Hepatocyte (in vitro differentiated cells): Measurements from ENCODE around the gene PDGFD. TPM values are rescaled to one million over a fixed set of nuclear protein-coding genes. Genes with fewer than 3 reads are reported as not detected.
A peak's percentile ranks its signal among the peaks of the same experiment; 100 is the strongest.

Experiments
- DNase-seq: peaks from one replicate; pipeline ENCODE4 v3.0.0-alpha.2; 2016; ENCODE audit warnings: low spot score
- H2AFZ ChIP-seq: fragments of 200-600 bp; sonication (generic); 2 replicates; pipeline ENCODE4 v1.6.0; 2016; ENCODE audit warnings: antibody characterized with exemption, mild to moderate bottlenecking
- H3K27ac ChIP-seq: fragments of 200-600 bp; sonication (generic); 2 replicates; pipeline ENCODE4 v1.5.1; 2016; ENCODE audit warnings: mild to moderate bottlenecking
- H3K27me3 ChIP-seq: fragments of 200-600 bp; sonication (generic); 2 replicates; pipeline ENCODE4 v1.6.1; 2016
- H3K36me3 ChIP-seq: fragments of 200-600 bp; sonication (generic); replicated peaks from 2 replicates; pipeline ENCODE4 v1.5.1; 2016; ENCODE audit warnings: low read depth; ENCODE audit not compliant: insufficient read depth
- H3K4me1 ChIP-seq: fragments of 200-600 bp; sonication (generic); 2 replicates; pipeline ENCODE4 v1.5.1; 2016; ENCODE audit warnings: mild to moderate bottlenecking, moderate library complexity; ENCODE audit not compliant: insufficient read depth
- H3K4me2 ChIP-seq: fragments of 200-600 bp; sonication (generic); 2 replicates; pipeline ENCODE4 v1.6.0; 2016
- H3K4me3 ChIP-seq: fragments of 200-600 bp; sonication (generic); 2 replicates; pipeline ENCODE4 v1.5.1; 2016; ENCODE audit warnings: mild to moderate bottlenecking
- H3K79me2 ChIP-seq: fragments of 200-600 bp; sonication (generic); 2 replicates; pipeline ENCODE4 v1.6.0; 2017; ENCODE audit warnings: mild to moderate bottlenecking
- H3K9me2 ChIP-seq: fragments of 200-600 bp; sonication (generic); replicated peaks from 2 replicates; pipeline ENCODE4 v1.6.0; 2017; ENCODE audit warnings: mild to moderate bottlenecking; ENCODE audit not compliant: insufficient read depth
- H3K9me3 ChIP-seq: fragments of 200-600 bp; sonication (generic); 2 replicates; pipeline ENCODE4 v1.5.1; 2016; ENCODE audit warnings: low read depth, mild to moderate bottlenecking
- H4K20me1 ChIP-seq: fragments of 200-600 bp; sonication (generic); 2 replicates; pipeline ENCODE4 v1.6.0; 2016; ENCODE audit warnings: mild to moderate bottlenecking; ENCODE audit not compliant: insufficient read depth, poor library complexity, severe bottlenecking
- CTCF ChIP-seq: fragments of 200-600 bp; sonication (generic); IDR thresholded peaks from 2 replicates; pipeline ENCODE4 v1.5.1; 2016; ENCODE audit warnings: antibody characterized with exemption, mild to moderate bottlenecking; ENCODE audit not compliant: poor library complexity
- EZH2 ChIP-seq: fragments of 200-600 bp; sonication (generic); IDR thresholded peaks from 2 replicates; pipeline ENCODE4 v1.6.1; 2016; ENCODE audit warnings: antibody characterized with exemption, mild to moderate bottlenecking, borderline replicate concordance
- EZH2phosphoT487 ChIP-seq: fragments of 200-600 bp; sonication (generic); IDR thresholded peaks from one replicate; pipeline ENCODE4 v1.6.1; 2018; ENCODE audit warnings: antibody characterized with exemption, mild to moderate bottlenecking, low read depth, moderate library complexity; ENCODE audit not compliant: unreplicated experiment, severe bottlenecking
- WGBS: methylation state at CpG from one replicate; pipeline ENCODE4 v1.1.6; 2016; ENCODE audit warnings: low lambda C conversion rate; ENCODE audit errors: missing lambda C conversion rate; 5-methylcytosine and 5-hydroxymethylcytosine counted together
- polyA plus RNA-seq: library from polyadenylated mRNA; unstranded; fragments of >200 nt; fragmentation: Nextera tagmentation; extraction: Ambion mirVana; gene quantifications from 2 replicates; pipeline ENCODE4 v1.2.1, GENCODE V29; 2016
- total RNA-seq: library from RNA; depleted of rRNA; stranded (reverse); fragments of >200 nt; gene quantifications from 2 replicates; pipeline ENCODE4 v1.2.3, GENCODE V29; 2014

PDGFD gene
- total and polyA plus RNA-seq, 2 experiments from 2014 or later: 17.3 to 29.6 TPM

- WGBS: 98% methylated on average over 26 of the region's 26 CpGs
- TF ChIP-seq EZH2: no peak
- no peak for TF ChIP-seq CTCF
- TF ChIP-seq EZH2phosphoT487: no peak
Observed at GRCh38 chr11:104036588-104036987, 127.4 kb downstream of the PDGFD start, which contains the start of gene DDI1. DDI1 (plus strand) TSS chr11:104036640; CDS start chr11:104036823, 183 bp downstream.

GRCh38 chr11:104033561-104033960, 130.4 kb downstream of the PDGFD start:
- Histone ChIP-seq H3K4me2 (peak overlapping the region; percentile 20), H3K79me2 (no peaks in the 10 kb centered on the region), H3K9me2 (no peaks in the 10 kb centered on the region), H3K4me1 (peaks cover 5% of the 10 kb centered on the region), H2AFZ (no peak overlapping the region), H3K4me3 (no peak overlapping the region), H3K36me3 (no peaks in the 10 kb centered on the region), H3K27me3 (no peaks in the 10 kb centered on the region), H4K20me1 (no peaks in the 10 kb centered on the region), H3K9me3 (no peaks in the 10 kb centered on the region), H3K27ac (peak overlapping the region; percentile 80)
- peak; percentile 15 for DNase-seq
- TF ChIP-seq CTCF (no peak), EZH2 (no peak), EZH2phosphoT487 (no peak)
- WGBS: 66% methylated on average over 1 of the region's 1 CpG

More at GRCh38 chr11:104036588-104036987, 127.4 kb downstream of the PDGFD start, which contains the start of gene DDI1:
- Histone ChIP-seq H3K4me2 (no peak within 1 kb of the TSS), H3K27me3 (no peaks in the 10 kb centered on the region), H4K20me1 (no peaks in the 10 kb centered on the region), H3K9me2 (no peaks in the 10 kb centered on the region), H3K27ac (no peak within 1 kb of the TSS), H3K9me3 (no peaks in the 10 kb centered on the region), H3K36me3 (no peaks in the 10 kb centered on the region), H3K4me3 (no peak within 1 kb of the TSS), H2AFZ (no peak within 1 kb of the TSS), H3K4me1 (peaks cover 5% of the 10 kb centered on the region), H3K79me2 (no peaks in the 10 kb centered on the region)
- peak; percentile 5 for DNase-seq

GRCh38 chr11:104033134-104033533, 130.8 kb downstream of the PDGFD start:
- Histone ChIP-seq H3K4me1 (peaks cover 5% of the 10 kb centered on the region), H3K27ac (peak overlapping the region; percentile 80)

More at GRCh38 chr11:104033134-104033533, 130.8 kb downstream of the PDGFD start:
- Histone ChIP-seq H3K4me2 (peak overlapping the region; percentile 40), H4K20me1 (no peaks in the 10 kb centered on the region), H2AFZ (no peak overlapping the region), H3K4me3 (no peak overlapping the region), H3K9me2 (no peaks in the 10 kb centered on the region), H3K9me3 (no peaks in the 10 kb centered on the region), H3K79me2 (no peaks in the 10 kb centered on the region), H3K36me3 (no peaks in the 10 kb centered on the region), H3K27me3 (no peaks in the 10 kb centered on the region)
- DNase-seq: peak; percentile 72
- TF ChIP-seq EZH2: no peak
- TF ChIP-seq CTCF: no peak
- no peak for TF ChIP-seq EZH2phosphoT487
